ENCODE measurements around the gene SLC38A1.

DNA sequence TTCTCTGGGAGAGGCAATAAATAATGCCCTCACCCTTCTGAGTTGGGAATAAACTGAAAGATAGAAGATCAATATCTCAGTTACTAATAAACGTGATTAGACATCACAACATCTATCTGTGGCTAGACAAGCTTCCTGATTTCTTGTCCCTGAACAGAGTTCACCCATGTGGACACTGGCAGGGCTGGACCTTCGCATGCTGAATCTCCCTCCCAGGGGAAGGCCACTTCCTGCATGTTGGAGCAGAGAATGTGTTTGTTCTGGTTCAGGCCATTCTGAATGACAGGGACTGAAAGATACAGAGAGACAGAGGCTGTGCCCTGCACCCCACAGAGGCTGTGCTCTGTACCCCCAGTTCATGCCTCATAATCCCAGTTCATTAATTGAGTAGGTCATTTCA, 132.6 kb downstream of the SLC38A1 start:
- TF ChIP-seq CTCF (IDR thresholded peaks at IDR 0.05 in 8 of 11, conservative IDR thresholded peaks at IDR 0.05 in 3 of 11) = no peak
- TF ChIP-seq POLR2A (IDR thresholded peaks at IDR 0.05) = no peak
